Osteocyte (in vitro differentiated cells): ENCODE measurements around the gene TAF1B. TPM values are rescaled to one million over a fixed set of nuclear protein-coding genes. Genes with fewer than 3 reads are reported as not detected.

Experiments
- DNase-seq: peaks from one replicate; pipeline ENCODE4 v3.0.0; 2021; ENCODE audit warnings: mixed read lengths; ENCODE audit not compliant: unreplicated experiment; ENCODE audit errors: extremely low spot score
- H3K27ac Mint-ChIP-seq: one replicate; pipeline ENCODE4 v1.8.0; 2021; ENCODE audit warnings: mild to moderate bottlenecking, mixed read lengths; ENCODE audit not compliant: unreplicated experiment
- H3K27me3 Mint-ChIP-seq: one replicate; pipeline ENCODE4 v1.8.0; 2021; ENCODE audit warnings: mixed read lengths; ENCODE audit not compliant: unreplicated experiment
- H3K36me3 Mint-ChIP-seq: one replicate; pipeline ENCODE4 v1.8.0; 2021; ENCODE audit warnings: mixed read lengths; ENCODE audit not compliant: unreplicated experiment
- H3K4me1 Mint-ChIP-seq: one replicate; pipeline ENCODE4 v1.8.0; 2021; ENCODE audit warnings: mixed read lengths; ENCODE audit not compliant: unreplicated experiment
- H3K4me3 Mint-ChIP-seq: one replicate; pipeline ENCODE4 v1.8.0; 2021; ENCODE audit warnings: mild to moderate bottlenecking, moderate library complexity, mixed read lengths; ENCODE audit not compliant: unreplicated experiment
- H3K9me3 Mint-ChIP-seq: one replicate; pipeline ENCODE4 v1.8.0; 2021; ENCODE audit warnings: mixed read lengths; ENCODE audit not compliant: unreplicated experiment
- CTCF ChIP-seq: fragments of 200-600 bp; sonication (generic); IDR thresholded peaks from 2 replicates; pipeline ENCODE4 v1.5.0; 2021; ENCODE audit warnings: antibody characterized with exemption, mild to moderate bottlenecking, moderate library complexity
- total RNA-seq: library from RNA; stranded (reverse); gene quantifications from 2 replicates; pipeline ENCODE4 v1.2.1, GENCODE V29; 2021

Gene TAF1B
- total RNA-seq, 1 donor from 2014 or later: 23.0 TPM

- Mint-ChIP-seq H3K4me1 (peaks cover 32% of the 10 kb centered on the region), H3K36me3 (no peaks in the 10 kb centered on the region), H3K27ac (peak overlapping the region; percentile 84), H3K4me3 (no peak overlapping the region), H3K9me3 (no peaks in the 10 kb centered on the region), H3K27me3 (peaks cover 2% of the 10 kb centered on the region)
- DNase-seq: no peak
- TF ChIP-seq CTCF: no peak
Observed at GRCh38 chr2:9800639-9800974, 42.7 kb upstream of the TAF1B start.

GRCh38 chr2:9800975-9801726, 42.1 kb upstream of the TAF1B start:
- Mint-ChIP-seq H3K27me3 (peaks cover 2% of the 10 kb centered on the region), H3K4me1 (peaks cover 32% of the 10 kb centered on the region), H3K9me3 (no peaks in the 10 kb centered on the region), H3K36me3 (no peaks in the 10 kb centered on the region), H3K27ac (peak overlapping the region; percentile 84), H3K4me3 (no peak overlapping the region)
- TF ChIP-seq CTCF: no peak
- no peak for DNase-seq

- Mint-ChIP-seq H3K27me3 (peaks cover 2% of the 10 kb centered on the region), H3K4me1 (peaks cover 32% of the 10 kb centered on the region), H3K27ac (peak overlapping the region; percentile 84), H3K4me3 (no peak overlapping the region), H3K9me3 (no peaks in the 10 kb centered on the region), H3K36me3 (no peaks in the 10 kb centered on the region)
- no peak for TF ChIP-seq CTCF
- DNase-seq: no peak
Observed at GRCh38 chr2:9802576-9802993, 40.7 kb upstream of the TAF1B start.

GRCh38 chr2:9803023-9803805, 40.1 kb upstream of the TAF1B start:
- no peak for TF ChIP-seq CTCF
- Mint-ChIP-seq H3K27ac (no peak overlapping the region), H3K4me3 (no peak overlapping the region), H3K4me1 (peaks cover 32% of the 10 kb centered on the region), H3K36me3 (no peaks in the 10 kb centered on the region), H3K9me3 (no peaks in the 10 kb centered on the region), H3K27me3 (peaks cover 2% of the 10 kb centered on the region)
- DNase-seq: no peak
